Heart left ventricle (tissue), 16 donors: ENCODE data around the gene AFDN. TPM values are rescaled to one million over a fixed set of nuclear protein-coding genes. Genes with fewer than 3 reads are reported as not detected.

Experiments
- ATAC-seq, 4 donors: fragments of 200-7000 bp; cut with Tn5 transposase; one replicate each; pipeline ENCODE4 v1.9.1; 2020 to 2022; ENCODE audit warnings: moderate library complexity in 4 of 4, mild to moderate bottlenecking in 3 of 4, moderate number of reproducible peaks in 1 of 4
- DNase-seq, 5 donors: peaks; one replicate each; pipeline ENCODE4 v3.0.0-alpha.2; 2020
- H3K27ac ChIP-seq, 12 donors: fragments of 200-600 bp; sonication (generic) in 4 of 12; one replicate each; pipeline versions ENCODE4 v1.5.0 to v1.8.0; 2016 to 2022; ENCODE audit warnings: mild to moderate bottlenecking in 2 of 12
- H3K27me3 ChIP-seq, 9 donors: fragments of 200-600 bp; sonication (generic) in 2 of 9; one replicate each; pipeline versions ENCODE4 v1.5.1 to v1.8.0; 2016 to 2022; ENCODE audit warnings: mild to moderate bottlenecking in 3 of 9
- H3K36me3 ChIP-seq, 9 donors: fragments of 200-600 bp; sonication (generic) in 2 of 9; one replicate each; pipeline versions ENCODE4 v1.5.0 to v1.8.0; 2018 to 2022; ENCODE audit warnings: mild to moderate bottlenecking in 2 of 9
- H3K4me1 ChIP-seq, 12 donors: fragments of 200-600 bp; sonication (generic) in 4 of 12; one replicate each; pipeline versions ENCODE4 v1.5.0 to v1.8.0; 2016 to 2022; ENCODE audit warnings: mild to moderate bottlenecking in 3 of 12
- H3K4me3 ChIP-seq, 12 donors: fragments of 200-600 bp; sonication (generic) in 4 of 12; one replicate each; pipeline versions ENCODE4 v1.5.0 to v1.8.0; 2017 to 2022; ENCODE audit warnings: mild to moderate bottlenecking in 9 of 12, moderate library complexity in 4 of 12
- H3K9me3 ChIP-seq, 12 donors: fragments of 200-600 bp; sonication (generic) in 4 of 12; one replicate each; pipeline versions ENCODE4 v1.5.0 to v1.8.0; 2016 to 2022; ENCODE audit warnings: mild to moderate bottlenecking in 1 of 12
- POLR2A ChIP-seq, 2 donors: fragments of 450-650 bp; IDR thresholded peaks; one replicate each; pipeline ENCODE4 v1.6.1; 2017; ENCODE audit warnings: antibody characterized with exemption in 2 of 2, mild to moderate bottlenecking in 2 of 2, moderate library complexity in 2 of 2
- WGBS, 4 donors: extraction: QIAGEN DNeasy Blood & Tissue Kit in 2 of 4; methylation state at CpG; one replicate each; pipeline versions ENCODE4 v1.1.5 to v1.1.7; 2013 to 2018; 5-methylcytosine and 5-hydroxymethylcytosine counted together
- intact Hi-C, 10 donors: fragments of 100-400 bp; cut with DNase I; formaldehyde crosslinking; loops; one replicate each; pipeline versions ENCODE4 v1.11.1 to v1.14.2; 2022
- polyA plus RNA-seq, 2 donors: library from polyadenylated mRNA; stranded (reverse); fragments of 200-250 nt; gene quantifications; one replicate each; pipeline ENCODE4 v1.2.3, GENCODE V29; 2013
- total RNA-seq, 9 donors: library from RNA; depleted of rRNA in 2 of 9; stranded (reverse); fragments of >200 nt in 2 of 9; fragmentation: NEBNext Ultra II Directional in 3 of 9; extraction: Animal tissue kit (Norgen Biotek cat#: 25700) in 3 of 9; gene quantifications; one replicate each; pipeline versions ENCODE4 v1.1.0 to v1.2.4, GENCODE V29; 2016 to 2023
- TF ChIP-seq, protein P1 (sequence below), 12 donors: fragments of 200-600 bp; sonication (generic) in 4 of 12; IDR thresholded peaks; one replicate each; pipeline versions ENCODE4 v1.5.0 to v1.8.0; 2018 to 2022; ENCODE audit warnings: antibody characterized with exemption in 12 of 12, mild to moderate bottlenecking in 5 of 12
- donor health status: ischemic (EF 13 %, LVEDD 7.1; RV severe dilation, severe dysfunction).
- donor health status: healthy with polysubstance abuse.
- donor health status: DM: no; HTN: yes; CAD: no.
- donor health status: DM: no; HTN: no; CAD: no.
- donor health status: ischemic (EF 25% LVEDD 6.9; RV normal size, moderate dysfunction).
- donor health status: ischemic (EF 25% LVEDD 5.7; RV mildly dilated, moderate dysfunction).
- donor health status: healthy.
- donor health status: DM: yes; HTN: yes; CAD: no.
- donor health status: ischemic (EF 35%, LVEDD 5.7; RV mildly dilated, moderate dysfunction).
- donor health status: nonischemic (EF 11% LVEDD 7.7; RV severe dilation, severe dysfunction).
- donor health status: DM: yes; HTN: yes; CAD: no.
- donor health status: PGD.
- donor health status: ischemic (EF 29% LVEDD 5.4; RV normal size, mild dysfunction).
- donor health status: nonischemic (EF 23%, LVEDD 6.1; RV moderate dilation, normal function).

The AFDN gene
- total and polyA plus RNA-seq, 11 donors = 27.6 to 100 (median 50.4) TPM

DNA sequence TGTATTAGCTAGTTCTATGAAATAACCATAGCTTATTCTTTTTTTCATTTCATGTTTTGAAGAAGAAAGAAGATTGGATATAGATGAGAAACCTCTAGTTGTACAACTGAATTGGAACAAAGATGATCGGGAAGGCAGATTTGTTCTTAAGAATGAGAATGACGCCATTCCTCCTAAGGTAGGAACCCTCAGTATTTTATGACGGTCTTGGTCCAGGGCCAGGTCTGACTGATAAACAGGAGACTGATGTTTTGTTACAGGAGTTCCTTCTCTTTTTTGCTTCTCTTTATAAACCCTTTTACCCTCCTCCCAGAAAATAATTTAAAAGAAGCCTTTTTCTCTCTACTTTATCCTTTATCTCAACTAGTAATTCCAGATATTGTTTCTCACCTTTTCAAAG lies 43.6 kb downstream of the AFDN start:
- Histone ChIP-seq H3K9me3 (no peaks in the 10 kb centered on the region), H3K4me1 (no peaks in the 10 kb centered on the region), H3K36me3 (peaks cover 0 to 85% (median 25%) of the 10 kb centered on the region in 9 donors), H3K27me3 (no peaks in the 10 kb centered on the region), H3K27ac (no peak overlapping the region), H3K4me3 (no peak overlapping the region)
- 66 to 81% (median 68%) methylated on average over 3 of the region's 3 CpGs for WGBS, 4 donors
- intact Hi-C loops = loop anchor here in 1 of 10 donors (1.0 kb wide), 1 partner anchor 23 kb away; no protein-coding TSS in a partner anchor
- no peak for DNase-seq
- TF ChIP-seq POLR2A (IDR thresholded peaks at IDR 0.05) = no peak
- TF ChIP-seq, protein P1, sequence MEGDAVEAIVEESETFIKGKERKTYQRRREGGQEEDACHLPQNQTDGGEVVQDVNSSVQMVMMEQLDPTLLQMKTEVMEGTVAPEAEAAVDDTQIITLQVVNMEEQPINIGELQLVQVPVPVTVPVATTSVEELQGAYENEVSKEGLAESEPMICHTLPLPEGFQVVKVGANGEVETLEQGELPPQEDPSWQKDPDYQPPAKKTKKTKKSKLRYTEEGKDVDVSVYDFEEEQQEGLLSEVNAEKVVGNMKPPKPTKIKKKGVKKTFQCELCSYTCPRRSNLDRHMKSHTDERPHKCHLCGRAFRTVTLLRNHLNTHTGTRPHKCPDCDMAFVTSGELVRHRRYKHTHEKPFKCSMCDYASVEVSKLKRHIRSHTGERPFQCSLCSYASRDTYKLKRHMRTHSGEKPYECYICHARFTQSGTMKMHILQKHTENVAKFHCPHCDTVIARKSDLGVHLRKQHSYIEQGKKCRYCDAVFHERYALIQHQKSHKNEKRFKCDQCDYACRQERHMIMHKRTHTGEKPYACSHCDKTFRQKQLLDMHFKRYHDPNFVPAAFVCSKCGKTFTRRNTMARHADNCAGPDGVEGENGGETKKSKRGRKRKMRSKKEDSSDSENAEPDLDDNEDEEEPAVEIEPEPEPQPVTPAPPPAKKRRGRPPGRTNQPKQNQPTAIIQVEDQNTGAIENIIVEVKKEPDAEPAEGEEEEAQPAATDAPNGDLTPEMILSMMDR (IDR thresholded peaks at IDR 0.05) = no peak
- no peak for ATAC-seq

DNA sequence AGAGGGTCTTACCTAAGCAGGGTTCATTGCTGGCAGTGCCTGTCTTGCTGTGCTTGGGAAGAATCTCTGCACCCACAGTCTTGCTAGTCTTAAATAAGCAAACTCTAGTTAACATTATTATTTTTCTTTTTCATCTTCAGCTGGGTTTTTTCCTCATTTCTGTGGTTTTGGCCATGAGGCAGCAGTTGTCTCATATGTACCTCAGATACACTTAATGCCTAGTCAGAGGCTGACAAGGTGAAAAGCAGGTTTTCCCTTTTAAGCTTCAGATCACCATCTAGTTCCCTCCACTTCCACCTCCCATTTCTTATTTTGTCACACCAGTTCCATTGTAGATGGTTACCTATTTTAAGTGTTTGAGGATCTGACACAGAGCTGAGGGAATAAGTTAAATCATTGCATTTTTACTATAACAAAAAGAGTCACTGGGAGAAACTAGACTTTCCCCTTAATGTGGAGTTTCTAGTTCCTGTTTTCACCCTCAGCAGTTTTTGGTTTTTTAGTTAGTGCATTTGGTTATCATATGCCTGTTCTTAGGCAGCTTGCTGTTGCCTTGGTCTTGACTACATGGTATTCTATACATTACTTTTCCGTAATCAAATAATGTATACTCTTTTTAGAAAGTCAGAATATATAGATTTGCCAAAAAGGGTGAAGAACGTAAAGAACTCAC lies 46.0 kb downstream of the AFDN start:
- TF ChIP-seq, protein P1 (IDR thresholded peaks at IDR 0.05) = no peak
- TF ChIP-seq POLR2A (IDR thresholded peaks at IDR 0.05) = no peak
- 92 to 95% (median 95%) methylated on average over 2 of the region's 2 CpGs for WGBS, 4 donors

DNA sequence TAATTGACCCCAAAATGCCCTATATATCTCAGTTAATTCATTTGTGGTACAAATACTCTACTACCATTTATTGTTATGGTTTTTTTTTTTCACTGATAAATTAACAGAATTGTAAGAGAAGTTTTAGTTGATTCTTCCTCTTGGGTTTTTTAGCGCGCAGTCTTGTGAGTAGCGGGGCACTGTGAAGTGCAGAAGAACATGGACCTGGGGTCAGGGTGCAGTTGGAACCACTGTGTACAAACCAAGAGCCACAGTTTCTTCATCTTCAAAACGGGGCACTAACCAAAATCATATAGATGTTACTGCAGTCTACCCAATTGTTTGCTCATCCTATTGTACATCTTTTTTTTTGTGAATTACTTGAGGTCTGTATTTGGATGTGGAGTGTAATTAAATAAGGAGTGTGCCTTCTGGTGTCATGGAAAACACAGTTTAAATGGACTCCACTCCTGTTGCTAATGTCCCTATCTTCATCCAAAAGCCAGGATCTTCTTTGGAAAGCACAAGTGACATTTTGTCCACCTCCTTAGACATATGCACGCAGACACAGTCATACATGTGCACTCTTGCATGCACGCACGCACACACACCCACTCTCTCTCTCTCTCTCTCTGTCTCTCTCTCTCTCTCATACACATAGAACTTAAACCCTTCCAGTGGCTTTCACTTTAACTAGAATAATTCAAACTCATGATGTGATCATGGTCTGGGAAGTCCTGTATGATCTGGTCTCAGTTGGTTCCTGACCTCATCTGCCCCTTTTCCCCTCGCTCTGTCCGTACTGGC lies 51.5 kb downstream of the AFDN start:
- Histone ChIP-seq H3K27ac (no peak overlapping the region), H3K9me3 (no peaks in the 10 kb centered on the region), H3K4me1 (peaks cover 0 to 16% (median 0%) of the 10 kb centered on the region in 12 donors), H3K27me3 (no peaks in the 10 kb centered on the region), H3K4me3 (no peak overlapping the region), H3K36me3 (peaks cover 0 to 86% (median 32%) of the 10 kb centered on the region in 9 donors)
- 90 to 98% (median 95%) methylated on average over 9 of the region's 9 CpGs for WGBS, 4 donors
- TF ChIP-seq, protein P1 (IDR thresholded peaks at IDR 0.05) = no peak
- TF ChIP-seq POLR2A (IDR thresholded peaks at IDR 0.05) = no peak
- DNase-seq (no peak), ATAC-seq (no peak)
- intact Hi-C loops = no loop called here

More for the DNA sequence above, 46.0 kb downstream of the AFDN start:
- no peak for ATAC-seq
- H3K4me3 ChIP-seq = no peak overlapping the region
- H3K27me3 ChIP-seq = no peaks in the 10 kb centered on the region
- no peak overlapping the region for H3K27ac ChIP-seq
- H3K9me3 ChIP-seq = no peaks in the 10 kb centered on the region
- H3K4me1 ChIP-seq = no peaks in the 10 kb centered on the region
- DNase-seq = no peak
- intact Hi-C loops = no loop called here
- H3K36me3 ChIP-seq = peaks cover 0 to 92% (median 30%) of the 10 kb centered on the region in 9 donors

DNA sequence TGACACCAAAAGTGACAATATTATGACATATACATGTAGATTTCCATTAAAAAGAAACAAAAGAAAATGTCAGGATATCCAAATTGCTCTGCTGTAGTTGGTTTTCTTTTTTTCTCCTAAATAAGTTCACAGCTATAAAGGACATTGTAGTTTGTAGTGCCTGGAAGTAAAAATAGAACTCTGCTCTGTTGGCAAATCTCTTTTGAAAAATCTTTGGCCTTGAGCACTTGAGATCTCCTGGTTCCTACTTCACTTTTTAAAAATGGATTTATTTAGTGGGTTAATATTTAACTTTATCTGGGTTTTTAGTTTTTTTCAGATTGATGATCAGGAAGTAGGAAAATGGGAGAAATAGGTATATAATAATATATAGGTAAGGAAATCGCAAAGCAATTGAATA lies 52.9 kb downstream of the AFDN start:
- H3K4me1 ChIP-seq = peaks cover 0 to 16% (median 1%) of the 10 kb centered on the region in 12 donors
- DNase-seq (no peak), ATAC-seq (no peak)
- H3K4me3 ChIP-seq = no peak overlapping the region
- 95 to 97% (median 96%) methylated on average over 1 of the region's 1 CpG for WGBS, 4 donors
- no peak for TF ChIP-seq POLR2A (IDR thresholded peaks at IDR 0.05)
- TF ChIP-seq, protein P1 (IDR thresholded peaks at IDR 0.05) = no peak
- no peaks in the 10 kb centered on the region for H3K9me3 ChIP-seq
- no peak overlapping the region for H3K27ac ChIP-seq
- peaks cover 0 to 87% (median 44%) of the 10 kb centered on the region in 9 donors for H3K36me3 ChIP-seq
- intact Hi-C loops = loop anchor here in 2 of 10 donors (5.0 to 10.0 kb wide), 2 partner anchors 42 to 45 kb away; no protein-coding TSS in a partner anchor
- H3K27me3 ChIP-seq = no peaks in the 10 kb centered on the region
